ENCODE measurements around the gene PIK3AP1. TPM values are rescaled to one million over a fixed set of nuclear protein-coding genes. Genes with fewer than 3 reads are reported as not detected.

PIK3AP1 gene
- total RNA-seq, 1 experiment from 2014 or later, result 7.1 TPM

DNA sequence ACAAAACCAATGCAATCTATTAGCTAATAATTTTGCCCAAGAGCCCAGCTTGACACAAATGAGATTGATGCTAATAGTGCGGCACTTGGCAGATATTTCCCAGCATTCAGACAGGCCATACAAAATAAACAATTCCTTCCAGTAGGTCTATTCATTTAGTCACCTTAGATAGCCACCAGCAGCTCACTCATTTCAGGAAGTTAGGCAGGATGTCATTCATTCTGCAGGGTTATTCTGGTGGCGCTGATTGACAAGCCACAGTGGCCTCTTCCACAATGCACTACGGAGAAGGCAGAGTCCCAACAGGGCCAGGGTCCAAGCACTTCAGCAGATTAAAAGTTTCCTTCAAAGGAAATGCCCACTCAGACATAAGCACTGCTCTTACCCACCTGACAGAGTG lies 55.8 kb downstream of the PIK3AP1 start (continued):
- no peak for TF ChIP-seq JUND (IDR thresholded peaks at IDR 0.05)
- no peak for TF ChIP-seq EGR1 (IDR thresholded peaks at IDR 0.05; ENCODE audit: low read depth)

DNA sequence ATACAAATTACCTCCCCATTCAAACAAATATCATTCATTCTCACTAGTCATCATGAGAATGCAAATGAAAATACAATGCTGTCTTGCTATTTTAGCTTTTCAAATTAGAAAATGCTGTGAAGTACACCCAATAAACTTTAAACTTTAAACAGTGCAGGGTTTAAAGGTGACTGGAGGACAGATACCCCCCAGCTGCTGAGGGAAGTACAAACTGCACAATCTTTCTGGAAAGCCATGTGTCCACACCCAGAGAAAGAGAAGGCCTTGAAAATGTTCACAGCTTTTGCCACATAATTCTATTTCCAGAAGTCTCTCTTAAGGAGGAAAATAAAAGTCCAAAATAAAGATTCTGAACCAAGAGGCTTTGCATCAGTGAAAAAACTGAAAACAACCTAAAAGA lies 56.5 kb downstream of the PIK3AP1 start:
- no peak for TF ChIP-seq ZFX (IDR thresholded peaks at IDR 0.05)
- no peak for TF ChIP-seq CBX3 (IDR thresholded peaks at IDR 0.05; ENCODE audit: low read depth)
- TF ChIP-seq, protein P1, sequence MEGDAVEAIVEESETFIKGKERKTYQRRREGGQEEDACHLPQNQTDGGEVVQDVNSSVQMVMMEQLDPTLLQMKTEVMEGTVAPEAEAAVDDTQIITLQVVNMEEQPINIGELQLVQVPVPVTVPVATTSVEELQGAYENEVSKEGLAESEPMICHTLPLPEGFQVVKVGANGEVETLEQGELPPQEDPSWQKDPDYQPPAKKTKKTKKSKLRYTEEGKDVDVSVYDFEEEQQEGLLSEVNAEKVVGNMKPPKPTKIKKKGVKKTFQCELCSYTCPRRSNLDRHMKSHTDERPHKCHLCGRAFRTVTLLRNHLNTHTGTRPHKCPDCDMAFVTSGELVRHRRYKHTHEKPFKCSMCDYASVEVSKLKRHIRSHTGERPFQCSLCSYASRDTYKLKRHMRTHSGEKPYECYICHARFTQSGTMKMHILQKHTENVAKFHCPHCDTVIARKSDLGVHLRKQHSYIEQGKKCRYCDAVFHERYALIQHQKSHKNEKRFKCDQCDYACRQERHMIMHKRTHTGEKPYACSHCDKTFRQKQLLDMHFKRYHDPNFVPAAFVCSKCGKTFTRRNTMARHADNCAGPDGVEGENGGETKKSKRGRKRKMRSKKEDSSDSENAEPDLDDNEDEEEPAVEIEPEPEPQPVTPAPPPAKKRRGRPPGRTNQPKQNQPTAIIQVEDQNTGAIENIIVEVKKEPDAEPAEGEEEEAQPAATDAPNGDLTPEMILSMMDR (IDR thresholded peaks at IDR 0.05 in 2 of 3, conservative IDR thresholded peaks at IDR 0.05 in 1 of 3; ENCODE audit: borderline replicate concordance in 1 of 3, insufficient read depth in 1 of 3, low read depth in 2 of 3, low read length in 2 of 3), result no peak
- TF ChIP-seq CEBPB (IDR thresholded peaks at IDR 0.05; ENCODE audit: low read depth), result no peak
- TF ChIP-seq, protein P2, sequence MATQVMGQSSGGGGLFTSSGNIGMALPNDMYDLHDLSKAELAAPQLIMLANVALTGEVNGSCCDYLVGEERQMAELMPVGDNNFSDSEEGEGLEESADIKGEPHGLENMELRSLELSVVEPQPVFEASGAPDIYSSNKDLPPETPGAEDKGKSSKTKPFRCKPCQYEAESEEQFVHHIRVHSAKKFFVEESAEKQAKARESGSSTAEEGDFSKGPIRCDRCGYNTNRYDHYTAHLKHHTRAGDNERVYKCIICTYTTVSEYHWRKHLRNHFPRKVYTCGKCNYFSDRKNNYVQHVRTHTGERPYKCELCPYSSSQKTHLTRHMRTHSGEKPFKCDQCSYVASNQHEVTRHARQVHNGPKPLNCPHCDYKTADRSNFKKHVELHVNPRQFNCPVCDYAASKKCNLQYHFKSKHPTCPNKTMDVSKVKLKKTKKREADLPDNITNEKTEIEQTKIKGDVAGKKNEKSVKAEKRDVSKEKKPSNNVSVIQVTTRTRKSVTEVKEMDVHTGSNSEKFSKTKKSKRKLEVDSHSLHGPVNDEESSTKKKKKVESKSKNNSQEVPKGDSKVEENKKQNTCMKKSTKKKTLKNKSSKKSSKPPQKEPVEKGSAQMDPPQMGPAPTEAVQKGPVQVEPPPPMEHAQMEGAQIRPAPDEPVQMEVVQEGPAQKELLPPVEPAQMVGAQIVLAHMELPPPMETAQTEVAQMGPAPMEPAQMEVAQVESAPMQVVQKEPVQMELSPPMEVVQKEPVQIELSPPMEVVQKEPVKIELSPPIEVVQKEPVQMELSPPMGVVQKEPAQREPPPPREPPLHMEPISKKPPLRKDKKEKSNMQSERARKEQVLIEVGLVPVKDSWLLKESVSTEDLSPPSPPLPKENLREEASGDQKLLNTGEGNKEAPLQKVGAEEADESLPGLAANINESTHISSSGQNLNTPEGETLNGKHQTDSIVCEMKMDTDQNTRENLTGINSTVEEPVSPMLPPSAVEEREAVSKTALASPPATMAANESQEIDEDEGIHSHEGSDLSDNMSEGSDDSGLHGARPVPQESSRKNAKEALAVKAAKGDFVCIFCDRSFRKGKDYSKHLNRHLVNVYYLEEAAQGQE (IDR thresholded peaks at IDR 0.05; ENCODE audit: low read depth), result no peak
- TF ChIP-seq, protein P3, sequence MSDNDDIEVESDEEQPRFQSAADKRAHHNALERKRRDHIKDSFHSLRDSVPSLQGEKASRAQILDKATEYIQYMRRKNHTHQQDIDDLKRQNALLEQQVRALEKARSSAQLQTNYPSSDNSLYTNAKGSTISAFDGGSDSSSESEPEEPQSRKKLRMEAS (IDR thresholded peaks at IDR 0.05), result no peak
- no peak for TF ChIP-seq FOSL1 (IDR thresholded peaks at IDR 0.05; ENCODE audit: low read depth)
- TF ChIP-seq POLR2A (IDR thresholded peaks at IDR 0.05; ENCODE audit: borderline replicate concordance, extremely low read depth, insufficient read depth, insufficient read length), result no peak
- TF ChIP-seq, protein P4, sequence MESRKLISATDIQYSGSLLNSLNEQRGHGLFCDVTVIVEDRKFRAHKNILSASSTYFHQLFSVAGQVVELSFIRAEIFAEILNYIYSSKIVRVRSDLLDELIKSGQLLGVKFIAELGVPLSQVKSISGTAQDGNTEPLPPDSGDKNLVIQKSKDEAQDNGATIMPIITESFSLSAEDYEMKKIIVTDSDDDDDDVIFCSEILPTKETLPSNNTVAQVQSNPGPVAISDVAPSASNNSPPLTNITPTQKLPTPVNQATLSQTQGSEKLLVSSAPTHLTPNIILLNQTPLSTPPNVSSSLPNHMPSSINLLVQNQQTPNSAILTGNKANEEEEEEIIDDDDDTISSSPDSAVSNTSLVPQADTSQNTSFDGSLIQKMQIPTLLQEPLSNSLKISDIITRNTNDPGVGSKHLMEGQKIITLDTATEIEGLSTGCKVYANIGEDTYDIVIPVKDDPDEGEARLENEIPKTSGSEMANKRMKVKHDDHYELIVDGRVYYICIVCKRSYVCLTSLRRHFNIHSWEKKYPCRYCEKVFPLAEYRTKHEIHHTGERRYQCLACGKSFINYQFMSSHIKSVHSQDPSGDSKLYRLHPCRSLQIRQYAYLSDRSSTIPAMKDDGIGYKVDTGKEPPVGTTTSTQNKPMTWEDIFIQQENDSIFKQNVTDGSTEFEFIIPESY (IDR thresholded peaks at IDR 0.05; ENCODE audit: extremely low read depth, insufficient replicate concordance, low read length), result no peak
- no peak for TF ChIP-seq YY1 (IDR thresholded peaks at IDR 0.05; ENCODE audit: extremely low read depth, insufficient replicate concordance, low read depth, low read length)
- TF ChIP-seq JUND (IDR thresholded peaks at IDR 0.05), result no peak
- Histone ChIP-seq H3K27me3 (ENCODE audit: insufficient read depth, low read length) (no peaks in the 10 kb centered on the region), H3K4me3 (replicated peaks in 1 of 2; ENCODE audit: low read depth in 1 of 2, low read length in 2 of 2) (no peak overlapping the region), H3K9ac (ENCODE audit: low read length) (no peak overlapping the region), H3K27ac (ENCODE audit: low read depth, low read length) (no peak overlapping the region), H3K4me1 (ENCODE audit: control insufficient read depth in 1 of 2, insufficient read depth in 2 of 2, low read length in 2 of 2) (no peaks in the 10 kb centered on the region), H3K79me2 (ENCODE audit: insufficient read depth, low read length) (no peaks in the 10 kb centered on the region), H3K36me3 (ENCODE audit: control insufficient read depth in 1 of 2, insufficient read depth in 2 of 2, low read length in 2 of 2) (no peaks in the 10 kb centered on the region), H3K9me3 (ENCODE audit: control insufficient read depth in 1 of 2, insufficient read depth in 1 of 2, low read depth in 1 of 2, low read length in 2 of 2) (no peaks in the 10 kb centered on the region), H3K9me2 (ENCODE audit: insufficient read depth) (no peaks in the 10 kb centered on the region), H4K20me1 (ENCODE audit: insufficient read depth) (no peaks in the 10 kb centered on the region), H3K4me2 (ENCODE audit: low read length) (no peak overlapping the region), H2AFZ (ENCODE audit: low read depth, low read length, poor library complexity, severe bottlenecking) (no peak overlapping the region)
- ATAC-seq (no peak), DNase-seq (ENCODE audit: low read depth, low spot score) (no peak)
- intact Hi-C loops (cut with micrococcal nuclease), result no loop called here
- ChIA-PET CTCF (no interaction called here), RAD21 (ENCODE audit: low non-redundant PET in 1 of 2, low total read pairs in 2 of 2, uncharacterized antibody in 2 of 2, unreplicated experiment in 2 of 2) (no interaction called here), POLR2A (no interaction called here)
- BruUV-seq (replicated peaks), result no TSS peak

Measured in HCT116 (cell line).